GM18519 (cell line): ENCODE results near the gene CD52.
"Not testable (repeated sequence)": the region's sequence is repeated elsewhere in the genome, so short reads cannot be mapped to it uniquely, and the experiment has no call there.

ENCODE experiments used
- ATAC-seq: cut with Tn5 transposase; IDR thresholded peaks from one replicate; pipeline ENCODE4 v1.9.1; 2021; ENCODE audit warnings: mild to moderate bottlenecking, moderate library complexity; ENCODE audit not compliant: unreplicated experiment, low FRiP score

The CD52 gene

GRCh38 chr1:26283871-26284596 is 33.7 kb upstream of the CD52 start:
- no peak for ATAC-seq

GRCh38 chr1:26284597-26285347 is 33.0 kb upstream of the CD52 start:
- no peak for ATAC-seq

GRCh38 chr1:26285366-26286063 is 32.2 kb upstream of the CD52 start:
- ATAC-seq, result no peak

- no peak for ATAC-seq
These were observed 31.7 kb upstream of the CD52 start for GRCh38 chr1:26286064-26286416.

GRCh38 chr1:26287033-26287711 is 30.6 kb upstream of the CD52 start:
- ATAC-seq, result no peak

- no peak for ATAC-seq
These were observed 29.9 kb upstream of the CD52 start for GRCh38 chr1:26287811-26288210.

- ATAC-seq, result no peak
These were observed 29.3 kb upstream of the CD52 start for GRCh38 chr1:26288311-26288941.

GRCh38 chr1:26289158-26290059 is 28.3 kb upstream of the CD52 start:
- no peak for ATAC-seq

- no peak for ATAC-seq
These were observed 27.5 kb upstream of the CD52 start for GRCh38 chr1:26290122-26290881.

GRCh38 chr1:26290882-26291261 is 26.9 kb upstream of the CD52 start:
- ATAC-seq, result no peak

- ATAC-seq, result no peak
These were observed 26.3 kb upstream of the CD52 start for GRCh38 chr1:26291433-26291832.

GRCh38 chr1:26291939-26292338 is 25.8 kb upstream of the CD52 start:
- ATAC-seq, result no peak

GRCh38 chr1:26292735-26293134 is 25.0 kb upstream of the CD52 start:
- ATAC-seq, result not testable (repeated sequence)

GRCh38 chr1:26293911-26294463 is 23.8 kb upstream of the CD52 start:
- ATAC-seq, result no peak

GRCh38 chr1:26295194-26296138 is 22.3 kb upstream of the CD52 start:
- no peak for ATAC-seq

- ATAC-seq, result no peak
These were observed 21.3 kb upstream of the CD52 start for GRCh38 chr1:26296340-26297056.
